ENCODE data around the gene LMAN1. TPM values are rescaled to one million over a fixed set of nuclear protein-coding genes. Genes with fewer than 3 reads are reported as not detected.

Gene LMAN1
- total RNA-seq (2014; rRNA removed; shearing (Covaris generic)), result 164 and 176 TPM in 2 replicates
- polyA plus RNA-seq (2014; cell fraction: nucleus; rRNA removed), result 105 and 155 TPM in 2 replicates

DNA sequence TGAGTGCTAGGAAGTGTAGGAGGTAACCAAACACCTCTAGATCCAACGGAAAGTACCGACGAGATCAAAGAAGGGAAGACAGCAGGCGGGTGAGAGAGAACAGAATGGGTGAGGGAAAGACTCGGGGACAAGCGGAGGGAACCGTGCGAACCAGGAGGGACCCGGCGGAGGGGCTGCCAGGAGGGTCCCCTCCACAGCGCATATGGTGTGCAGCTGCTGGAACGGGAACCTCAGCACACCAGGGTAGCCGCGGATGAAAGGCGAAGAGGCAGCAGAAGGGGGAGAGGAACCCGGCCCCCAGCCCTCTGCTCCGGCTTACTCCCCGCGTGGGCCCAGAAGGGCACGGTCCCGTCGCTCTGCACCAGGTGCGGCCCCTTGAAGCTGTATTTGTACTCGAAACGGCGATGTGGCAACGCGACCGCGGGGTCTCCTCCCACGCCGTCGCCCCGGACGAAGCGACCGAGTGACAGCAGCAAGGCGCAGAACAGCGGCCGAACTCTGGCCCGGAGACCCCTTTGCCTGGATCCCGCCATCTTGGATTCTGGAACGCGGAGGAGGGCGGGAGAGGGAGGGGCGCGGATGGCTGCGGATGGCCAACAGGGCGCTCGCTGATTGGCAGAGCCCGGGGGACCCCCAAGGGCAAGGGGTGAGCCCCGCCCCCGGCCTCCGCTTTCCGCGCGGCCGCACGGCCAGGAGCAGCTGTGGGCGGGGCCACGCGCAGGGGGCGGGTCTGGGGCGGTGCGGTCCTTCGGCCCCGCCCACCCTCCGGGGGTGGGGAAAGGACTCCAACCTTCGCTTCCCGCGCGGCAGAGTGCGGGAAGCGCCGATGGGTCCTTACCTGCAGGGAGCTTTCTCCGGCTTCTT is at the start of gene LMAN1:
Gene LMAN1 (minus strand): TSS at position 554 of the 864 bp plus-strand sequence. CDS start 21 bp downstream, at position 533.
- DNase-seq (ENCODE audit: extremely low read depth, low read depth), result peak; percentile 83

DNA sequence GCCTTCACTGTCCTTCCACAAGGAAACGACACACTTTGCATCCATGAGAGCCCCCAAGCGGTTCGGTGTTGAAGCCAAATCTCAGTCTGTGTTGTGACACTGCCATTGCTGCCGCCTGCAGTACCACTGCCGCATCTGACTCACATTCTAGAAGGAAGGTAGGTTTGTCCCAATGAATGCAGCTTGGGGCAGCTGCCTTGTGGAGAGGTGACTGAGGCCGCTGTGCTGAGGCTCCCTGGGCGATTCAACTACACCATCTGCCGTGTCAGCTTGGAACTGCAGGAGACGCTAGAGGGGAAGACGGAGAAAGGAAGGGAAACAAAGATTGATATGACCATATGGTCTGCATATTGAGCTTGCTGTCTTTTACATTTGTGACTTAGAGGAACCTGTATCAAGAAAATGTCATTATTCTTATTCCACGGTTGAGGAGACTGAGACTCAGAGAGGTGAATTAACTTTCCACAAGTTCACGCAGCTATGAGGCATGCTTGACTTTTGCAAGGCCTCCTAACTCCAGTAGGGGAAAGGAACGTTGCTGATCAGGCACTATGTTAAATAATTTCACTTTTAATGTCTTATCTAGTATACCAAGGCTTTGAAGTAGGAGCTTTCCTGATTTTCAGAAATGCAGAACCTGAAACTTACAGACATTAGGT is 43.5 kb upstream of the LMAN1 start:
- peak; percentile 76 for DNase-seq (ENCODE audit: extremely low read depth, low read depth)

DNA sequence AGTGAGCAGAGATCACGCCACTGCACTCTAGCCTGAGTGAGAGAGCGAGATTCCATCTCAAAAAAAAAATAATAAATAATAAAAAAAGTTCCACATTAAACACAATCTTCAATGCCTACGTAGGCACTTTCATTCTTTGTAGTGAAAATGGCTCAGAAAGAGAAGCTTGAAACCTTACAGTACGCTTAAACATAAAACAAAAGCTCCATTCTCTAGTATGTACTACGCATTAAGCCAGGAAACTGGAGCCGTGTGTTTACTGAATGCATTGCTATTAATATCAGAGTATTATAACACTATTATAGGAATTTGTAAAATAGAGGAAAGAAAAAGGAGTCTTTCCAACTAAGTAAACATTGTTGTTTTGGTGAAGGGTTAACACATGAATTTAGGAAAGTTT is 41.3 kb upstream of the LMAN1 start:
- no peak for DNase-seq (ENCODE audit: extremely low read depth, low read depth)

DNA sequence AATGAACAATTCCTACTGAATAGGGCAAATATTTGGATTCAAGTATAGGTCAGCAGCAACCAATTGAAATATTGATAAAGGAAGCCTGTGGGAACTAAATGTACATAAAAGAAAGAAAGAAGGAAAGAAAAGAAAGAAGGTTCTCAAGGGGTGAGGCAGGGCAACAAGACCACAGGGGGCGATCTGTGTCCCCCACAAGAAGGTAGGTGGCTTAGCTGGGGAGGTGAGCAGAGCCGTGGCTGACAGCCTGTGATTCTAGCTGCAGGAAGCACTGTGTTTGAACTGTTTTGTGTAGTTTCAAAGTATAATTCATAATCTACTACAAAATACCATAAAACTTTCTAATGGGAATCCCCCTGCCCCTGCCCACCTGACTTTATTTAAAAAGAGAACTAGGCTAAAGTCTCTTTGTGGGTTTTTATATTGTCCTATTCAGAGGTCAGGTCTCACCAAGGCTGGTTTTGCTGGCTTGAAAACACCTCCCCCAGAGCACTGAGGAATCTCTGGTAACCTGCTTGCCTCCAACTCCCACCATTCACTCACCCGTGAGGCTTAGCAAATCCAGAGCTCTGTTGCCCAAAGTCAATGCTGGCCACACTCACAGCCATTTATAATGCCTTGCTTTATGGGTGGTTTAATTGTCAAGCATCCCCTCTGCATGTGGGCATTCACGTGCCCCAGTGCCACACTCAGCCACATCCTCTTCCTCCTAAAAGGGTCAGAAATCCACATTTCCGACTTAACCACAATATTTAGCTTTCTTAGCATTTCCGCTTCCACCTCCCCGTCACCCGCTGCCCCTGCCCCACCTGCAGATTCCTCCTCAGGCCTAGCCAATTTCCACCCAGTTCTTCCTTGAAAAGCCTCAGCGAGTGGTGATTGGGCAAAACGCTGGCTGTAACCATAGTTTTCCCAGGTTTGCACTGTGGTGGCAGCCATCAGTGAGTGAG is 36.4 kb upstream of the LMAN1 start:
- no peak for DNase-seq (ENCODE audit: extremely low read depth, low read depth)

DNA sequence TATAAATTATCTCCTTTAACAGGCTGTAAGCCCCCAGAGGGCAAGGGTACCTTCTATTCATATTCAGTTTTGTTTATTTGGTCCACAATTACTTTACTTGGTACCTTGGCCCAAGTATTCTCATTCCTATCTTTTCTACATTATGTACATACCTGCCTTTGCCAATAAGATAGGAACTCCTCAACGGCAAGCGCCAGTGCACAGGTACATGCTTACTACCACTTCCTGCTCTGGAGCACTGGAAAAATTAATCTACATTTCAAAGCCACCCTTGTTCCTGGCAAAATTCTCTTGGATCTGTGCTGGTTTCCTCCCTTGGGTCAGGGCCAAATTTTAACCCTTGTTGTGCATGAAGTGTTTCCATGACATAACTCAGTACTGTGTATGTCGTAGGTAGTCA is 34.3 kb upstream of the LMAN1 start:
- no peak for DNase-seq (ENCODE audit: extremely low read depth, low read depth)

DNA sequence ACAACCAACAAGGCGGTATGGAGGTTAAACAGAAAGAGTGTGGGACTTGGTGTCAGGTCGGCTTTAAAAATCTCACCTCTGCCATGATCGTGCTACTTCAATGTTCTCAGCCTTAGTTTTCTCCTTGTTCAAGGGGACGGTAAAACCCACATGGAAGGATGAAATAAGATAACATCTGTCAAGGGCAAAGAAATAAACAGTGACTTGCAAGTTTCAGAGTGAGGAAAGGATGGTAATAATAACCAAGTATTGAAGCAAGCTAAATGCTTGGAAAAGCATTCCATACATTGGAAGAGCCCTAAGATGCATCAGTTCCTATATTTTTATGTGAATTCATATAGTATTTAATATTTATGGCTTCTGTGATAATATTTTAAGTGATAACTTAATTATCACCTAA is 29.8 kb upstream of the LMAN1 start:
- DNase-seq (ENCODE audit: extremely low read depth, low read depth), result no peak

- no peak for DNase-seq (ENCODE audit: extremely low read depth, low read depth)
These were observed 28.9 kb upstream of the LMAN1 start for GRCh38 chr18:59387687-59388565.

GRCh38 chr18:59386909-59387686 is 28.0 kb upstream of the LMAN1 start:
- DNase-seq (ENCODE audit: extremely low read depth, low read depth), result no peak

GRCh38 chr18:59385191-59385590 is 26.1 kb upstream of the LMAN1 start:
- DNase-seq (ENCODE audit: extremely low read depth, low read depth), result no peak

DNA sequence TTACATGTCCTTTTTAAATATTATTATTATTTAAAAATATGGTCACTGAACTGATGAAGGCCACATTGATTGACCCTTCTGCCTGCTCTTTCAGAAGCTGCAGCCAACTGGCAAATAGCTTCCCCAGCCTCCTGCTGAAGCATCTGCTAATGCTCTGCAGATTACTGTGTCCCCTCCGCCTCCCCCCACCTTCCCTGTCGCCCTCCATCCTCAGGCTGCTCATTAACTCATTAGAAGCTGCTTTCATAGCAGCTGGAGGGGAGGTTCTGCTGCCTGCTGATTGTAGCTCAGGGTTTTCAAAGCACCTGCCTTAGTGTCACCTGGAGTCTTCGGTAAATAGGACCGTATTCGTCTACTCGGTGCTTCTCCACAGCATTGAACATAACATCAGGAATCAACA is 24.8 kb upstream of the LMAN1 start:
- no peak for DNase-seq (ENCODE audit: extremely low read depth, low read depth)

- DNase-seq (ENCODE audit: extremely low read depth, low read depth), result no peak
These were observed 23.3 kb upstream of the LMAN1 start for GRCh38 chr18:59382383-59382782.

GRCh38 chr18:59381949-59382348 is 22.9 kb upstream of the LMAN1 start:
- DNase-seq (ENCODE audit: extremely low read depth, low read depth), result no peak

DNA sequence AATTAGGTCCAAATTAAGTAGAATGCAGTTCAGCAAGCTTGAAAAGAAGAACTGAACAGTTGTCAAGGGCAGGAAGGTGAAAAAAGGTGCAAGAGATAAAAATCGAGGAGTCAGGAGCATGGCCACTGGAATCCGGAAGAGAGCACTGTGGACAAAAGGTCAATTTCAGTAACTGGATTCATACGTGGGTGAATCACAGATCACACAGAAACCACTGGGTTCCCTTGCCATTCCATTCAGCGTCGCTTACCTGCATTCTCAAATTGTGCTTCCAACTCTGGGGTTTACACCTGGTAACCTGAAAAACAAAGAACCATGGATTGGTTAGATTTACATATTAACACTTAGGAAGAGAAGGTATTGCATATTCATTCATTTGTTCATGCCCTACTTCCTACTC is 21.6 kb upstream of the LMAN1 start:
- DNase-seq (ENCODE audit: extremely low read depth, low read depth), result no peak

GRCh38 chr18:59379772-59380522 is 20.9 kb upstream of the LMAN1 start:
- DNase-seq (ENCODE audit: extremely low read depth, low read depth), result no peak

GRCh38 chr18:59377613-59378337 is 18.7 kb upstream of the LMAN1 start:
- no peak for DNase-seq (ENCODE audit: extremely low read depth, low read depth)

GRCh38 chr18:59376351-59376935 is 17.4 kb upstream of the LMAN1 start:
- no peak for DNase-seq (ENCODE audit: extremely low read depth, low read depth)

- no peak for DNase-seq (ENCODE audit: extremely low read depth, low read depth)
These were observed 15.1 kb upstream of the LMAN1 start for GRCh38 chr18:59374128-59374527.
